GM12878 (cell line): ENCODE results near the gene CRYGC. TPM values are rescaled to one million over a fixed set of nuclear protein-coding genes. Genes with fewer than 3 reads are reported as not detected.

Source experiments
- ATAC-seq: fragments of 200-7000 bp; cut with Tn5 transposase; 3 replicates; pipeline ENCODE4 v1.9.1; 2020; ENCODE audit warnings: mild to moderate bottlenecking, moderate library complexity
- BruUV-seq: library from RNA; stranded (reverse); fragments of 400-500 nt; replicated peaks from 2 replicates; lab custom pipeline; 2021; lab: Mats Ljungman, UMichigan
- CTCF ChIA-PET: fragments of 300-600 bp; sonication (Branson Sonifier 250); formaldehyde crosslinking; extraction: SDS; loops from one replicate; lab custom pipeline; 2021; ENCODE audit warnings: inconsistent platforms; lab: Yijun Ruan, JAX
- POLR2A ChIA-PET: fragments of 350-600 bp; formaldehyde crosslinking; extraction: SDS; loops from one replicate; lab custom pipeline; 2021; ENCODE audit warnings: inconsistent platforms; lab: Charles Lee
- RAD21 ChIA-PET: fragments of 300-600 bp; sonication (Branson Sonifier 250); formaldehyde crosslinking; loops from one replicate; lab custom pipeline; 2023; ENCODE audit warnings: antibody characterized with exemption; ENCODE audit not compliant: unreplicated experiment; lab: Charles Lee
- SMC1A ChIA-PET: fragments of 300-600 bp; sonication (Branson Sonifier 250); formaldehyde crosslinking; loops from one replicate; lab custom pipeline; 2023; ENCODE audit not compliant: unreplicated experiment, uncharacterized antibody; lab: Charles Lee
- DNase-seq: peaks from one replicate; pipeline ENCODE4 v3.0.0-alpha.2; 2011; ENCODE audit warnings: low read depth, low spot score
- FAIRE-seq: peaks from 3 replicates; lab custom pipeline; 2011; peaks lifted over from hg19 to GRCh38; lab: Jason Lieb, UNC
- H2AFZ ChIP-seq: 2 replicates; pipeline ENCODE4 v1.6.0; 2011; ENCODE audit warnings: low read depth, low read length, control low read depth; ENCODE audit not compliant: control insufficient read depth
- H3K27ac ChIP-seq: 2 replicates; pipeline ENCODE4 v1.5.1; 2011; ENCODE audit warnings: control low read depth; ENCODE audit not compliant: control insufficient read depth, insufficient read depth
- H3K27me3 ChIP-seq, 2 experiments: replicated peaks in 1 of 2; 2 replicates each; pipeline versions ENCODE4 v1.6.0 to v1.6.1; 2011; ENCODE audit warnings: low read length in 1 of 2; ENCODE audit not compliant: control insufficient read depth in 2 of 2, insufficient read depth in 2 of 2
- H3K36me3 ChIP-seq, 2 experiments: 2 replicates each; pipeline ENCODE4 v1.5.1; 2011; ENCODE audit warnings: low read length in 1 of 2; ENCODE audit not compliant: control insufficient read depth in 2 of 2, insufficient read depth in 2 of 2
- H3K4me1 ChIP-seq: 2 replicates; pipeline ENCODE4 v1.6.1; 2011; ENCODE audit warnings: mild to moderate bottlenecking, low read length, moderate library complexity, mixed read lengths; ENCODE audit not compliant: control insufficient read depth, insufficient read depth
- H3K4me2 ChIP-seq: 2 replicates; pipeline ENCODE4 v1.6.0; 2011; ENCODE audit warnings: control low read depth; ENCODE audit not compliant: control insufficient read depth, insufficient read depth
- H3K4me3 ChIP-seq: fragments of 200-600 bp; sonication (generic); 2 replicates; pipeline ENCODE4 v1.5.1; 2016
- H3K79me2 ChIP-seq: 2 replicates; pipeline ENCODE4 v1.6.0; 2011; ENCODE audit warnings: low read length; ENCODE audit not compliant: control insufficient read depth, insufficient read depth
- H3K9ac ChIP-seq: 2 replicates; pipeline ENCODE4 v1.8.0; 2011; ENCODE audit warnings: low read length, control low read depth, mixed read lengths; ENCODE audit not compliant: control insufficient read depth, insufficient read depth
- H3K9me3 ChIP-seq: replicated peaks from 3 replicates; pipeline ENCODE4 v1.5.1; 2011; ENCODE audit warnings: mild to moderate bottlenecking, low read length; ENCODE audit not compliant: control insufficient read depth, insufficient read depth
- H4K20me1 ChIP-seq: 2 replicates; pipeline ENCODE4 v1.6.0; 2011; ENCODE audit not compliant: control insufficient read depth, insufficient read depth
- EP300 ChIP-seq, 2 experiments: fragments of 150-350 bp in 1 of 2; IDR thresholded peaks; 2 replicates each; pipeline ENCODE4 v1.6.1; 2011 to 2012; ENCODE audit warnings: low read depth in 2 of 2, low read length in 2 of 2, borderline replicate concordance in 1 of 2, improper control_type of control experiment in 1 of 2, inconsistent platforms in 1 of 2; ENCODE audit not compliant: control insufficient read depth in 1 of 2
- FOXK2 ChIP-seq: fragments of 450-650 bp; IDR thresholded peaks from 2 replicates; pipeline ENCODE4 v1.6.1; 2017; ENCODE audit warnings: mild to moderate bottlenecking, moderate library complexity
- HDAC6 ChIP-seq: fragments of 200-600 bp; sonication (generic); IDR thresholded peaks from one replicate; pipeline ENCODE4 v1.8.0; 2017; ENCODE audit warnings: antibody characterized with exemption; ENCODE audit not compliant: unreplicated experiment
- SMAD1 ChIP-seq: fragments of 450-650 bp; IDR thresholded peaks from 2 replicates; pipeline ENCODE4 v1.6.1; 2018; ENCODE audit warnings: mild to moderate bottlenecking, low read depth; ENCODE audit not compliant: partially characterized antibody
- SMC3 ChIP-seq: IDR thresholded peaks from 2 replicates; pipeline ENCODE4 v1.6.1; 2011; ENCODE audit warnings: low read length, improper control_type of control experiment, borderline replicate concordance
- SREBF2 ChIP-seq: IDR thresholded peaks from 2 replicates; pipeline ENCODE4 v1.6.1; 2012; ENCODE audit warnings: mild to moderate bottlenecking, low read length
- SUPT20H ChIP-seq: IDR thresholded peaks from 2 replicates; pipeline ENCODE4 v1.6.1; 2011; ENCODE audit warnings: low read depth, mild to moderate bottlenecking, low read length, moderate library complexity, borderline replicate concordance; ENCODE audit not compliant: control insufficient read depth
- TCF12 ChIP-seq: IDR thresholded peaks from 2 replicates; pipeline ENCODE4 v1.6.1; 2011; ENCODE audit warnings: low read depth, mild to moderate bottlenecking, low read length
- ZZZ3 ChIP-seq: IDR thresholded peaks from 2 replicates; pipeline ENCODE4 v1.6.1; 2011; ENCODE audit warnings: low read depth; ENCODE audit not compliant: control insufficient read depth, insufficient read length
- WGBS: methylation state at CpG from one replicate; pipeline ENCODE4 v1.1.6; 2016; ENCODE audit warnings: low lambda C conversion rate; ENCODE audit not compliant: insufficient replicate concordance, insufficient coverage; ENCODE audit errors: missing lambda C conversion rate; 5-methylcytosine and 5-hydroxymethylcytosine counted together
- in situ Hi-C: fragments of 300-500 bp; cut with MboI; formaldehyde crosslinking; loops from 9 replicates; pipeline ENCODE4 v1.14.3; 2018; ENCODE audit warnings: mixed read lengths
- intact Hi-C: fragments of 100-400 bp; cut with micrococcal nuclease; formaldehyde crosslinking; loops from one replicate; pipeline ENCODE4 v1.14.2; 2022; ENCODE audit not compliant: unreplicated experiment
- polyA plus RNA-seq, 11 experiments: library from polyadenylated mRNA; depleted of rRNA in 4 of 11; unstranded in 6 of 11; stranded (reverse) in 5 of 11; fragments of >200 nt; fragmentation: Nextera tagmentation in 4 of 11; fragmentation: Illumina TruSeq in 1 of 11; extraction: Ambion mirVana in 4 of 11; extraction: Trizol in 1 of 11; gene quantifications; 1 replicate in 1 of 11; 2 replicates in 10 of 11; pipeline versions ENCODE4 v1.2.1 to v1.2.3, GENCODE V29; 2011 to 2016; ENCODE audit warnings: inconsistent platforms in 2 of 11, missing spikeins in 2 of 11, low read depth in 1 of 11
- total RNA-seq, 4 experiments: library from RNA; depleted of rRNA in 3 of 4; stranded (reverse); fragments of >200 nt in 3 of 4; fragmentation: Illumina TruSeq in 1 of 4; extraction: Trizol in 1 of 4; gene quantifications; 2 replicates each; pipeline versions ENCODE4 v1.2.1 to v1.2.3, GENCODE V29; 2013 to 2021
- TF ChIP-seq, protein P1 (sequence below): fragments of 450-650 bp; IDR thresholded peaks from 2 replicates; pipeline ENCODE4 v1.6.1; 2017; ENCODE audit warnings: antibody characterized with exemption, mild to moderate bottlenecking, moderate library complexity
- TF ChIP-seq, protein P2 (sequence below): fragments of 450-650 bp; IDR thresholded peaks from 2 replicates; pipeline ENCODE4 v1.6.1; 2017; ENCODE audit warnings: mild to moderate bottlenecking
- TF ChIP-seq, protein P3 (sequence below): fragments of 450-650 bp; formaldehyde crosslinking; IDR thresholded peaks from 2 replicates; pipeline ENCODE4 v1.4.0; 2020; ENCODE audit warnings: mild to moderate bottlenecking, moderate library complexity
- TF ChIP-seq, protein P4 (sequence below): IDR thresholded peaks from 2 replicates; pipeline ENCODE4 v1.6.1; 2011; ENCODE audit warnings: borderline replicate concordance, low read depth, mild to moderate bottlenecking, moderate library complexity, low read length; ENCODE audit not compliant: insufficient read depth, poor library complexity, severe bottlenecking

CRYGC gene
- total and polyA plus RNA-seq, 10 of the 15 experiments (the other 5 are each of a cell fraction or from before 2014, with no cell fraction given): not detected

DNA sequence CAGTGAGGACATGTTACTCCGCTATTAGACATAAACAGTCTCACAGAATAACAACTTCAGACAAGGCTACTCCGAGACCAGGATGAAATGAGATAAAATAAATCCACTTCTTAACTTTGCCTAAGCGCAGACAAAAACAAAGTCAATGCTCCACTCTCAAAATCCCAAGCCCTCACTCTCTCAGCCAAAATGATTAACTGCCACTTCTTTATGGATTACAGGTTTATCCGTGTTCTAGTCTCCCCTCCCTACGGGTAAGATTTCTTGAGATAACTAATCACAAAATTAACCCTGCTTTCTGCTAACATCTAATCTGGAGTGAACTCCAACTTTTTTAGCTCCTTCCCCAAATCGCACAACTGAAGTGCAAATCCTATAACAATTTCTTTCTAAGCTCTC, 1.1 kb upstream of the CRYGC start:
- DNase-seq (no peak), FAIRE-seq (no peak), ATAC-seq (no peak)
- Histone ChIP-seq H3K27me3 (no peaks in the 10 kb centered on the region), H3K4me1 (peaks cover 2% of the 10 kb centered on the region; the same call in 1 of the 2 replicates), H3K79me2 (no peaks in the 10 kb centered on the region), H3K4me2 (no peak overlapping the region), H2AFZ (no peak overlapping the region), H3K4me3 (no peak overlapping the region), H3K9ac (no peak overlapping the region), H3K36me3 (no peaks in the 10 kb centered on the region), H3K27ac (no peak overlapping the region), H4K20me1 (no peaks in the 10 kb centered on the region; the same call in 1 of the 2 replicates), H3K9me3 (no peaks in the 10 kb centered on the region; the same call in 2 of the 3 replicates)
- intact Hi-C loops: no loop called here
- CTCF ChIA-PET: interaction anchor here (1.0 to 1.3 kb wide), 2 partner anchors 12 to 45 kb away, joined by 3 read pairs; no protein-coding TSS in a partner anchor
- POLR2A ChIA-PET: no interaction called here
- SMC1A ChIA-PET: no interaction called here
- no TSS peak for BruUV-seq
- WGBS: 74% methylated on average over 6 of the region's 6 CpGs
- in situ Hi-C loops: no loop called here
- RAD21 ChIA-PET: no interaction called here
- TF ChIP-seq TCF12 (no peak), SREBF2 (no peak), SUPT20H (no peak), SMAD1 (no peak), SMC3 (no peak), HDAC6 (no peak), FOXK2 (no peak), ZZZ3 (no peak), EP300 (IDR thresholded peaks at IDR 0.05; ENCODE audit: borderline replicate concordance in 1 of 2, control insufficient read depth in 1 of 2, low read depth in 2 of 2, low read length in 2 of 2) (no peak)
- TF ChIP-seq, protein P1, sequence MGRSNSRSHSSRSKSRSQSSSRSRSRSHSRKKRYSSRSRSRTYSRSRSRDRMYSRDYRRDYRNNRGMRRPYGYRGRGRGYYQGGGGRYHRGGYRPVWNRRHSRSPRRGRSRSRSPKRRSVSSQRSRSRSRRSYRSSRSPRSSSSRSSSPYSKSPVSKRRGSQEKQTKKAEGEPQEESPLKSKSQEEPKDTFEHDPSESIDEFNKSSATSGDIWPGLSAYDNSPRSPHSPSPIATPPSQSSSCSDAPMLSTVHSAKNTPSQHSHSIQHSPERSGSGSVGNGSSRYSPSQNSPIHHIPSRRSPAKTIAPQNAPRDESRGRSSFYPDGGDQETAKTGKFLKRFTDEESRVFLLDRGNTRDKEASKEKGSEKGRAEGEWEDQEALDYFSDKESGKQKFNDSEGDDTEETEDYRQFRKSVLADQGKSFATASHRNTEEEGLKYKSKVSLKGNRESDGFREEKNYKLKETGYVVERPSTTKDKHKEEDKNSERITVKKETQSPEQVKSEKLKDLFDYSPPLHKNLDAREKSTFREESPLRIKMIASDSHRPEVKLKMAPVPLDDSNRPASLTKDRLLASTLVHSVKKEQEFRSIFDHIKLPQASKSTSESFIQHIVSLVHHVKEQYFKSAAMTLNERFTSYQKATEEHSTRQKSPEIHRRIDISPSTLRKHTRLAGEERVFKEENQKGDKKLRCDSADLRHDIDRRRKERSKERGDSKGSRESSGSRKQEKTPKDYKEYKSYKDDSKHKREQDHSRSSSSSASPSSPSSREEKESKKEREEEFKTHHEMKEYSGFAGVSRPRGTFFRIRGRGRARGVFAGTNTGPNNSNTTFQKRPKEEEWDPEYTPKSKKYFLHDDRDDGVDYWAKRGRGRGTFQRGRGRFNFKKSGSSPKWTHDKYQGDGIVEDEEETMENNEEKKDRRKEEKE: no peak
- TF ChIP-seq, protein P2, sequence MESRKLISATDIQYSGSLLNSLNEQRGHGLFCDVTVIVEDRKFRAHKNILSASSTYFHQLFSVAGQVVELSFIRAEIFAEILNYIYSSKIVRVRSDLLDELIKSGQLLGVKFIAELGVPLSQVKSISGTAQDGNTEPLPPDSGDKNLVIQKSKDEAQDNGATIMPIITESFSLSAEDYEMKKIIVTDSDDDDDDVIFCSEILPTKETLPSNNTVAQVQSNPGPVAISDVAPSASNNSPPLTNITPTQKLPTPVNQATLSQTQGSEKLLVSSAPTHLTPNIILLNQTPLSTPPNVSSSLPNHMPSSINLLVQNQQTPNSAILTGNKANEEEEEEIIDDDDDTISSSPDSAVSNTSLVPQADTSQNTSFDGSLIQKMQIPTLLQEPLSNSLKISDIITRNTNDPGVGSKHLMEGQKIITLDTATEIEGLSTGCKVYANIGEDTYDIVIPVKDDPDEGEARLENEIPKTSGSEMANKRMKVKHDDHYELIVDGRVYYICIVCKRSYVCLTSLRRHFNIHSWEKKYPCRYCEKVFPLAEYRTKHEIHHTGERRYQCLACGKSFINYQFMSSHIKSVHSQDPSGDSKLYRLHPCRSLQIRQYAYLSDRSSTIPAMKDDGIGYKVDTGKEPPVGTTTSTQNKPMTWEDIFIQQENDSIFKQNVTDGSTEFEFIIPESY: no peak
- TF ChIP-seq, protein P3, sequence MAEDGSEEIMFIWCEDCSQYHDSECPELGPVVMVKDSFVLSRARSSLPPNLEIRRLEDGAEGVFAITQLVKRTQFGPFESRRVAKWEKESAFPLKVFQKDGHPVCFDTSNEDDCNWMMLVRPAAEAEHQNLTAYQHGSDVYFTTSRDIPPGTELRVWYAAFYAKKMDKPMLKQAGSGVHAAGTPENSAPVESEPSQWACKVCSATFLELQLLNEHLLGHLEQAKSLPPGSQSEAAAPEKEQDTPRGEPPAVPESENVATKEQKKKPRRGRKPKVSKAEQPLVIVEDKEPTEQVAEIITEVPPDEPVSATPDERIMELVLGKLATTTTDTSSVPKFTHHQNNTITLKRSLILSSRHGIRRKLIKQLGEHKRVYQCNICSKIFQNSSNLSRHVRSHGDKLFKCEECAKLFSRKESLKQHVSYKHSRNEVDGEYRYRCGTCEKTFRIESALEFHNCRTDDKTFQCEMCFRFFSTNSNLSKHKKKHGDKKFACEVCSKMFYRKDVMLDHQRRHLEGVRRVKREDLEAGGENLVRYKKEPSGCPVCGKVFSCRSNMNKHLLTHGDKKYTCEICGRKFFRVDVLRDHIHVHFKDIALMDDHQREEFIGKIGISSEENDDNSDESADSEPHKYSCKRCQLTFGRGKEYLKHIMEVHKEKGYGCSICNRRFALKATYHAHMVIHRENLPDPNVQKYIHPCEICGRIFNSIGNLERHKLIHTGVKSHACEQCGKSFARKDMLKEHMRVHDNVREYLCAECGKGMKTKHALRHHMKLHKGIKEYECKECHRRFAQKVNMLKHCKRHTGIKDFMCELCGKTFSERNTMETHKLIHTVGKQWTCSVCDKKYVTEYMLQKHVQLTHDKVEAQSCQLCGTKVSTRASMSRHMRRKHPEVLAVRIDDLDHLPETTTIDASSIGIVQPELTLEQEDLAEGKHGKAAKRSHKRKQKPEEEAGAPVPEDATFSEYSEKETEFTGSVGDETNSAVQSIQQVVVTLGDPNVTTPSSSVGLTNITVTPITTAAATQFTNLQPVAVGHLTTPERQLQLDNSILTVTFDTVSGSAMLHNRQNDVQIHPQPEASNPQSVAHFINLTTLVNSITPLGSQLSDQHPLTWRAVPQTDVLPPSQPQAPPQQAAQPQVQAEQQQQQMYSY (CRISPR knock-in tag): no peak
- TF ChIP-seq, protein P4, sequence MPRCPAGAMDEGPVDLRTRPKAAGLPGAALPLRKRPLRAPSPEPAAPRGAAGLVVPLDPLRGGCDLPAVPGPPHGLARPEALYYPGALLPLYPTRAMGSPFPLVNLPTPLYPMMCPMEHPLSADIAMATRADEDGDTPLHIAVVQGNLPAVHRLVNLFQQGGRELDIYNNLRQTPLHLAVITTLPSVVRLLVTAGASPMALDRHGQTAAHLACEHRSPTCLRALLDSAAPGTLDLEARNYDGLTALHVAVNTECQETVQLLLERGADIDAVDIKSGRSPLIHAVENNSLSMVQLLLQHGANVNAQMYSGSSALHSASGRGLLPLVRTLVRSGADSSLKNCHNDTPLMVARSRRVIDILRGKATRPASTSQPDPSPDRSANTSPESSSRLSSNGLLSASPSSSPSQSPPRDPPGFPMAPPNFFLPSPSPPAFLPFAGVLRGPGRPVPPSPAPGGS: no peak
